K562 treated with DMSO at 1 percent for 48 hours (cell line): ENCODE results near the gene LARP4. TPM values are rescaled to one million over a fixed set of nuclear protein-coding genes. Genes with fewer than 3 reads are reported as not detected.

ENCODE experiments used
- total RNA-seq: library from RNA; unstranded; fragments of 300-600 nt; gene quantifications from 2 replicates; pipeline ENCODE4 v1.2.3, GENCODE V29; 2022; ENCODE audit warnings: low replicate concordance; ENCODE audit errors: extremely low read depth

LARP4 gene
- not detected in 2 replicates for total RNA-seq

DNA sequence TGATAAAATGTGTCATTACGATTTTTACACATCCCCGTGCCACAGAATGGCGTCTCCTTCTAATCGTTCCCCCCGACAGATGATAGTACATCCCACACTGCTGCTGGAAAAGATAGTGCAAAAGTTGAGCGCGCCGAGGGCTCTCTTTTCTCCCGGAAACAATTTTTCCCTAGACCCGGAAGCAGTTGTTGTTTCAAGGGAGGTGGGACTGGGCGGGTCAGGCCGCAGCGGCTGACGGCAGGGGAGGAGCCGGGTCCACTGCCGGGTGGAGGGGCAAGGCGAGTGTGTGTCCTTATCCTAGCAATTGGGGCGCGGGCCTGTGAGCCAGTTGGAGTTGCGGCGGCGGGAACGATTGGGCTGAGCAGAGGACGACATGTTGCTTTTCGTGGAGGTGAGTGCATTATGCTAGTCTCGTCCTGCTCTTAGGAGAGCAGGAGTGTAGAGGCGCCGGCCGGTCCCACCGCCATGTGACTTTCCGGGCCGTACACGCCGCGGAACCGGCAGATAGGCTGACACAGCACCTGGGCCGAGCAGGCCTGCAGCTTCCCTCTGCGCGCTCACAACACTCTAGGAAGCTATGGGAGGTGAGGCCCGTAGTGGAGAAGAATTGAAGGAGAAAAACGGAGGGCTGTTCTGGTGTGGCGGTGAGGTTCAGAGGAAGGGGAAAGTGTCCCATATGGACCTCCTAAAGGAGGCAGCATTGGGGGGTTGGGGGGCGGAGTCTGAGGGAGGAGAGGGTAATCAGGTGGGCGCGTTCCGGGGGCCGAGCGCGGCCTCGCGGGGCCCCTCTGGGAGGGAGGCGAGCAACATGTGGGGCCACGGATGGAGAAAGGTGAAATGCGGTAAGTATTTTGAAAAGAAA, at the start of gene LARP4:
Gene LARP4, plus strand, starts transcription at position 248 of the 862 bp plus-strand sequence. Its CDS starts 126 bp downstream, at position 374.

DNA sequence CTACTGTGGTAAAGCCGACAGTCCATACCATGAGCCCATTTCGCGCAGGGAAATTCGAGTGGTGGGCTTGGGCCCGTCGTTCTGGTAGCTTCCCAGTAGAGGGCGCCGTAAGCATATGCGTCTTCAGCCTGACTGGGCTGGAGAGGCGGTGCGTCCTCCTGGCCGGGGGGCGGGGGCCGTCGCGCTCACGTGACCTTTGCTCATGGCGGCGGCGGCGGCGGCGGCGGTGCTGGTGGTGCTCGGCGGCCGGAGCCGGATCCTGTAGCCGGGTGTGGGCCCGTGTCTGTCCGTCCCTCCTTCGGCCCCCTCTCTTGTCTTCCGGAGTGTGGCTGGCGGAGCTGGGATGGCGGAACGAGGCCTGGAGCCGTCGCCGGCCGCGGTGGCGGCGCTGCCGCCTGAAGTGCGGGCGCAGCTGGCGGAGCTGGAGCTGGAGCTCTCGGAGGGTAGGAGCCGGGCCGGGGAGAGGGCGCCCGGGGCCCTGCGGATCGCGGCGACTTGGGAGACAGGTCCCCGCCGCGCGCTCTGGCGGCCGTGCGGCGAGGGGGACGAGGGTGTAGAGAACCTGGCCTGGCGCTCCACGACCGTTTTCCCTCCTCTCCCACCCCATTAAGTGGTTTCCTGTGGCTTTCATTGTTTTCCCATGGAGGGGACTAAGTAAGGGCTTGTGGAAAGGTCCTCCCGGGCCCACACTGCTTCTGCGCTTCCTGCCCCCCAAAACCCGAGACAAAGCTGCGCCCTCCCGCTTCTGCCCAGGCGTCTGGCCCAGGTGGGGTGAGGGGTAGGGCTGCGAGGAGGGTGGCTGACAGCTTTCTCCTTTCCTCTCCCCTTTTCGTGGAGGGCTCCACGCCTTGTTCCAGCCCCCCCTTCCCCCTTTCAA, 104.4 kb downstream of the LARP4 start, which contains the start of gene DIP2B:
Gene DIP2B, plus strand, starts transcription at position 188 of the 877 bp plus-strand sequence. Its CDS starts 156 bp downstream, at position 344.

Other genes starting within 250 kb of the LARP4 start
- gene CERS5, start 233.5 kb upstream of the LARP4 start, total RNA-seq = not detected in 2 replicates
- not detected in 2 replicates for gene LIMA1, start 117.4 kb upstream of the LARP4 start, total RNA-seq
- not detected in 2 replicates for gene FAM186A, start 4.3 kb upstream of the LARP4 start, total RNA-seq
- not detected in 2 replicates for gene DIP2B, start 104.1 kb downstream of the LARP4 start, total RNA-seq